Osteoblast (primary cell): ENCODE measurements around the gene CEP43. TPM values are rescaled to one million over a fixed set of nuclear protein-coding genes. Genes with fewer than 3 reads are reported as not detected.

ENCODE experiments used
- DNase-seq: peaks from one replicate; pipeline ENCODE4 v3.0.0; 2011; ENCODE audit warnings: low spot score, mixed read lengths; ENCODE audit not compliant: insufficient read length; ENCODE audit errors: missing footprints
- H2AFZ ChIP-seq: 2 replicates; pipeline ENCODE4 v1.6.0; 2011; ENCODE audit warnings: mild to moderate bottlenecking, low read length
- H3K27ac ChIP-seq: 2 replicates; pipeline ENCODE4 v1.5.1; 2011; ENCODE audit warnings: mild to moderate bottlenecking, low read depth, low read length, moderate library complexity
- H3K27me3 ChIP-seq: 2 replicates; pipeline ENCODE4 v1.6.0; 2012; ENCODE audit warnings: mild to moderate bottlenecking, control low read depth, inconsistent platforms, low read length, moderate library complexity; ENCODE audit not compliant: insufficient read depth
- H3K36me3 ChIP-seq: 2 replicates; pipeline ENCODE4 v1.5.1; 2011; ENCODE audit warnings: mild to moderate bottlenecking, low read length, control low read depth, moderate library complexity; ENCODE audit not compliant: insufficient read depth
- H3K4me1 ChIP-seq: 2 replicates; pipeline ENCODE4 v1.5.1; 2011; ENCODE audit warnings: mild to moderate bottlenecking, low read length, control low read depth, moderate library complexity; ENCODE audit not compliant: insufficient read depth
- H3K4me2 ChIP-seq: 2 replicates; pipeline ENCODE4 v1.6.0; 2011; ENCODE audit warnings: mild to moderate bottlenecking, low read length; ENCODE audit not compliant: insufficient read depth
- H3K4me3 ChIP-seq: fragments of 200-600 bp; sonication (generic); 3 replicates; pipeline ENCODE4 v1.5.1; 2012; ENCODE audit warnings: mild to moderate bottlenecking, low read length, inconsistent platforms; ENCODE audit not compliant: insufficient read depth
- H3K79me2 ChIP-seq: 2 replicates; pipeline ENCODE4 v1.6.0; 2012; ENCODE audit warnings: mild to moderate bottlenecking, low read length, control low read depth, inconsistent platforms; ENCODE audit not compliant: insufficient read depth
- H3K9me3 ChIP-seq: 2 replicates; pipeline ENCODE4 v1.5.1; 2011; ENCODE audit warnings: low read depth, low read length, control low read depth
- H4K20me1 ChIP-seq: 2 replicates; pipeline ENCODE4 v1.6.0; 2012; ENCODE audit warnings: mild to moderate bottlenecking, low read length, control low read depth; ENCODE audit not compliant: insufficient read depth
- CTCF ChIP-seq: IDR thresholded peaks from 2 replicates; pipeline ENCODE4 v1.5.1; 2011; ENCODE audit warnings: mild to moderate bottlenecking, low read depth, low read length, moderate library complexity; ENCODE audit errors: extremely low read depth
- total RNA-seq: library from RNA; depleted of rRNA; stranded (reverse); fragments of >200 nt; gene quantifications from 2 replicates; pipeline ENCODE4 v1.2.3, GENCODE V29; 2012

Gene CEP43
- total RNA-seq, 1 donor = 19.5 TPM

- Histone ChIP-seq H3K9me3 (no peaks in the 10 kb centered on the region), H3K27me3 (no peaks in the 10 kb centered on the region), H3K27ac (no peak overlapping the region), H3K79me2 (no peaks in the 10 kb centered on the region), H3K4me3 (no peak overlapping the region), H3K4me1 (no peaks in the 10 kb centered on the region), H3K36me3 (peaks cover 34% of the 10 kb centered on the region), H3K4me2 (no peak overlapping the region), H2AFZ (no peak overlapping the region), H4K20me1 (no peaks in the 10 kb centered on the region)
- DNase-seq = no peak
- TF ChIP-seq CTCF = no peak
Observed at GRCh38 chr6:167013946-167014345, 14.7 kb downstream of the CEP43 start.

- Histone ChIP-seq H3K27me3 (no peaks in the 10 kb centered on the region), H3K79me2 (no peaks in the 10 kb centered on the region), H4K20me1 (no peaks in the 10 kb centered on the region), H2AFZ (no peak overlapping the region), H3K4me2 (no peak overlapping the region), H3K4me1 (no peaks in the 10 kb centered on the region), H3K36me3 (peaks cover 37% of the 10 kb centered on the region), H3K27ac (no peak overlapping the region), H3K4me3 (no peak overlapping the region), H3K9me3 (no peaks in the 10 kb centered on the region)
- TF ChIP-seq CTCF = no peak
- no peak for DNase-seq
Observed at GRCh38 chr6:167015302-167015701, 16.1 kb downstream of the CEP43 start.

GRCh38 chr6:167020206-167020605 is 21.0 kb downstream of the CEP43 start:
- H3K4me2 ChIP-seq = no peak overlapping the region
- DNase-seq = no peak
- no peak for TF ChIP-seq CTCF
- no peaks in the 10 kb centered on the region for H3K79me2 ChIP-seq
- no peaks in the 10 kb centered on the region for H3K9me3 ChIP-seq
- H3K4me3 ChIP-seq = no peak overlapping the region
- H3K36me3 ChIP-seq = peaks cover 26% of the 10 kb centered on the region
- H2AFZ ChIP-seq = no peak overlapping the region
- no peaks in the 10 kb centered on the region for H3K4me1 ChIP-seq
- no peaks in the 10 kb centered on the region for H4K20me1 ChIP-seq
- H3K27ac ChIP-seq = no peak overlapping the region
- H3K27me3 ChIP-seq = no peaks in the 10 kb centered on the region

- Histone ChIP-seq H3K27me3 (no peaks in the 10 kb centered on the region), H4K20me1 (no peaks in the 10 kb centered on the region), H3K79me2 (no peaks in the 10 kb centered on the region), H3K9me3 (no peaks in the 10 kb centered on the region), H3K4me3 (no peak overlapping the region), H2AFZ (no peak overlapping the region), H3K36me3 (peaks cover 57% of the 10 kb centered on the region), H3K4me2 (no peak overlapping the region), H3K4me1 (peaks cover 3% of the 10 kb centered on the region), H3K27ac (no peak overlapping the region)
- DNase-seq = no peak
- no peak for TF ChIP-seq CTCF
Observed at GRCh38 chr6:167027308-167027707, 28.1 kb downstream of the CEP43 start.
